Measurements from ENCODE around the gene PRDX5.

Gene PRDX5

GRCh38 chr11:64294774-64295173 is 23.1 kb upstream of the PRDX5 start:
- TF ChIP-seq JUND (IDR thresholded peaks at IDR 0.05; ENCODE audit: low read depth), result no peak
- DNase-seq (ENCODE audit: low read depth in 1 of 2, low spot score in 1 of 2), result no peak
- in situ Hi-C loops (cut with HindIII; ENCODE audit: low pct_unique_long_range_greater_than_20kb, low sequenced_read_pairs), result no loop called here

GRCh38 chr11:64295760-64296159 is 22.2 kb upstream of the PRDX5 start:
- in situ Hi-C loops (cut with HindIII; ENCODE audit: low pct_unique_long_range_greater_than_20kb, low sequenced_read_pairs), result no loop called here
- no peak for TF ChIP-seq JUND (IDR thresholded peaks at IDR 0.05; ENCODE audit: low read depth)
- DNase-seq (ENCODE audit: low read depth in 1 of 2, low spot score in 1 of 2), result no peak

- no peak for DNase-seq (ENCODE audit: low read depth in 1 of 2, low spot score in 1 of 2)
- TF ChIP-seq JUND (IDR thresholded peaks at IDR 0.05; ENCODE audit: low read depth), result no peak
- in situ Hi-C loops (cut with HindIII; ENCODE audit: low pct_unique_long_range_greater_than_20kb, low sequenced_read_pairs), result no loop called here
These were observed 21.7 kb upstream of the PRDX5 start for GRCh38 chr11:64296236-64296635.

GRCh38 chr11:64296830-64297698 is 20.9 kb upstream of the PRDX5 start:
- TF ChIP-seq JUND (IDR thresholded peaks at IDR 0.05; ENCODE audit: low read depth), result no peak
- in situ Hi-C loops (cut with HindIII; ENCODE audit: low pct_unique_long_range_greater_than_20kb, low sequenced_read_pairs), result no loop called here
- DNase-seq (ENCODE audit: low read depth in 1 of 2, low spot score in 1 of 2), result no peak

GRCh38 chr11:64297699-64298358 is 20.1 kb upstream of the PRDX5 start:
- no peak for TF ChIP-seq JUND (IDR thresholded peaks at IDR 0.05; ENCODE audit: low read depth)
- no peak for DNase-seq (ENCODE audit: low read depth in 1 of 2, low spot score in 1 of 2)
- in situ Hi-C loops (cut with HindIII; ENCODE audit: low pct_unique_long_range_greater_than_20kb, low sequenced_read_pairs), result no loop called here

GRCh38 chr11:64298966-64299846 is 18.7 kb upstream of the PRDX5 start:
- TF ChIP-seq JUND (IDR thresholded peaks at IDR 0.05; ENCODE audit: low read depth), result no peak
- no peak for DNase-seq (ENCODE audit: low read depth in 1 of 2, low spot score in 1 of 2)
- in situ Hi-C loops (cut with HindIII; ENCODE audit: low pct_unique_long_range_greater_than_20kb, low sequenced_read_pairs), result no loop called here

- no peak for DNase-seq (ENCODE audit: low read depth in 1 of 2, low spot score in 1 of 2)
- in situ Hi-C loops (cut with HindIII; ENCODE audit: low pct_unique_long_range_greater_than_20kb, low sequenced_read_pairs), result no loop called here
- TF ChIP-seq JUND (IDR thresholded peaks at IDR 0.05; ENCODE audit: low read depth), result no peak
These were observed 17.9 kb upstream of the PRDX5 start, which contains the start of gene CATSPERZ for GRCh38 chr11:64299847-64300648. Gene CATSPERZ (plus strand): TSS chr11:64300358. CDS start chr11:64300411, 53 bp downstream.

- no peak for TF ChIP-seq JUND (IDR thresholded peaks at IDR 0.05; ENCODE audit: low read depth)
- in situ Hi-C loops (cut with HindIII; ENCODE audit: low pct_unique_long_range_greater_than_20kb, low sequenced_read_pairs), result no loop called here
- no peak for DNase-seq (ENCODE audit: low read depth in 1 of 2, low spot score in 1 of 2)
These were observed 14.6 kb upstream of the PRDX5 start for GRCh38 chr11:64303109-64304031.

GRCh38 chr11:64304032-64304315 is 13.9 kb upstream of the PRDX5 start:
- no peak for TF ChIP-seq JUND (IDR thresholded peaks at IDR 0.05; ENCODE audit: low read depth)
- DNase-seq (ENCODE audit: low read depth in 1 of 2, low spot score in 1 of 2), result no peak
- in situ Hi-C loops (cut with HindIII; ENCODE audit: low pct_unique_long_range_greater_than_20kb, low sequenced_read_pairs), result no loop called here

- in situ Hi-C loops (cut with HindIII; ENCODE audit: low pct_unique_long_range_greater_than_20kb, low sequenced_read_pairs), result no loop called here
- DNase-seq (ENCODE audit: low read depth in 1 of 2, low spot score in 1 of 2), result peak; percentile 92 to 93
- no peak for TF ChIP-seq JUND (IDR thresholded peaks at IDR 0.05; ENCODE audit: low read depth)
These were observed 13.4 kb upstream of the PRDX5 start for GRCh38 chr11:64304316-64305072.
